BE2C (cell line): ENCODE data around the gene NT5C3A.

ENCODE experiments used
- DNase-seq: peaks from one replicate; pipeline ENCODE4 v3.0.0-alpha.2; 2020
- H3K27me3 ChIP-seq: fragments of 250-450 bp; sonication (Bioruptor Pico); 2 replicates; pipeline ENCODE4 v1.5.1; 2020; ENCODE audit warnings: mild to moderate bottlenecking
- H3K36me3 ChIP-seq: fragments of 250-450 bp; sonication (Bioruptor Pico); 2 replicates; pipeline ENCODE4 v1.5.1; 2020; ENCODE audit warnings: mild to moderate bottlenecking
- H3K4me1 ChIP-seq: fragments of 250-450 bp; sonication (Bioruptor Pico); 2 replicates; pipeline ENCODE4 v1.5.1; 2020
- H3K4me3 ChIP-seq: 2 replicates; pipeline ENCODE4 v1.5.1; 2011; ENCODE audit warnings: low read depth, low read length
- H3K9me3 ChIP-seq: fragments of 250-450 bp; sonication (Bioruptor Pico); 2 replicates; pipeline ENCODE4 v1.5.1; 2020
- CTCF ChIP-seq: IDR thresholded peaks from 2 replicates; pipeline ENCODE4 v1.5.1; 2012; ENCODE audit warnings: mild to moderate bottlenecking, low read depth, low read length

The NT5C3A gene

GRCh38 chr7:33079096-33079495, 16.5 kb upstream of the NT5C3A start:
- peaks cover 52% of the 10 kb centered on the region for H3K27me3 ChIP-seq
- no peak for DNase-seq
- H3K4me1 ChIP-seq: no peaks in the 10 kb centered on the region
- no peaks in the 10 kb centered on the region; the same call in 1 of the 2 replicates for H3K9me3 ChIP-seq
- TF ChIP-seq CTCF: no peak
- no peaks in the 10 kb centered on the region for H3K36me3 ChIP-seq
- H3K4me3 ChIP-seq: no peak overlapping the region

- no peaks in the 10 kb centered on the region; the same call in 1 of the 2 replicates for H3K9me3 ChIP-seq
- no peaks in the 10 kb centered on the region for H3K4me1 ChIP-seq
- H3K4me3 ChIP-seq: no peak overlapping the region
- TF ChIP-seq CTCF: no peak
- DNase-seq: no peak
- H3K36me3 ChIP-seq: no peaks in the 10 kb centered on the region
- H3K27me3 ChIP-seq: peaks cover 65% of the 10 kb centered on the region
These were observed 14.2 kb upstream of the NT5C3A start for GRCh38 chr7:33076737-33077136.

- no peaks in the 10 kb centered on the region; the same call in 1 of the 2 replicates for H3K9me3 ChIP-seq
- H3K4me1 ChIP-seq: no peaks in the 10 kb centered on the region
- H3K27me3 ChIP-seq: peaks cover 59% of the 10 kb centered on the region
- no peaks in the 10 kb centered on the region for H3K36me3 ChIP-seq
- no peak for TF ChIP-seq CTCF
- H3K4me3 ChIP-seq: no peak overlapping the region
- DNase-seq: no peak
These were observed 13.4 kb upstream of the NT5C3A start for GRCh38 chr7:33075818-33076518.

GRCh38 chr7:33073243-33073642, 10.7 kb upstream of the NT5C3A start:
- TF ChIP-seq CTCF: no peak
- Histone ChIP-seq H3K4me1 (no peaks in the 10 kb centered on the region), H3K36me3 (no peaks in the 10 kb centered on the region), H3K27me3 (peaks cover 44% of the 10 kb centered on the region), H3K9me3 (peaks cover 9% of the 10 kb centered on the region), H3K4me3 (no peak overlapping the region)
- DNase-seq: no peak

GRCh38 chr7:33072471-33072870, 9.9 kb upstream of the NT5C3A start:
- Histone ChIP-seq H3K4me1 (no peaks in the 10 kb centered on the region), H3K27me3 (peaks cover 36% of the 10 kb centered on the region), H3K9me3 (peaks cover 9% of the 10 kb centered on the region), H3K36me3 (no peaks in the 10 kb centered on the region), H3K4me3 (no peak overlapping the region)
- no peak for TF ChIP-seq CTCF
- DNase-seq: no peak

- Histone ChIP-seq H3K27me3 (peaks cover 24% of the 10 kb centered on the region), H3K9me3 (peaks cover 9% of the 10 kb centered on the region), H3K4me1 (no peaks in the 10 kb centered on the region), H3K4me3 (no peak overlapping the region), H3K36me3 (no peaks in the 10 kb centered on the region)
- no peak for DNase-seq
- no peak for TF ChIP-seq CTCF
These were observed 8.3 kb upstream of the NT5C3A start for GRCh38 chr7:33070831-33071230.
